HCT116 (cell line): ENCODE data around the gene TDRD7. TPM values are rescaled to one million over a fixed set of nuclear protein-coding genes. Genes with fewer than 3 reads are reported as not detected.

Source experiments
- ATAC-seq: fragments of 200-7000 bp; cut with Tn5 transposase; 2 replicates; pipeline ENCODE4 v1.9.1; 2020; ENCODE audit warnings: mild to moderate bottlenecking, moderate library complexity
- BruUV-seq: library from RNA; stranded (reverse); fragments of 400-500 nt; replicated peaks from 2 replicates; lab custom pipeline; 2021; lab: Mats Ljungman, UMichigan
- CTCF ChIA-PET: fragments of 300-600 bp; sonication (Branson Sonifier 250); formaldehyde crosslinking; loops from one replicate; lab custom pipeline; 2021; ENCODE audit warnings: antibody characterized with exemption; lab: Charles Lee
- POLR2A ChIA-PET: fragments of 300-600, 350-600 bp; sonication (Branson Sonifier 250); formaldehyde crosslinking; loops from one replicate; lab custom pipeline; 2021; ENCODE audit warnings: antibody characterized with exemption; lab: Charles Lee
- RAD21 ChIA-PET, 2 experiments: fragments of 300-600 bp; sonication (Branson Sonifier 250); formaldehyde crosslinking; loops; one replicate each; lab custom pipeline; 2023; ENCODE audit warnings: low total read pairs in 2 of 2; ENCODE audit not compliant: uncharacterized antibody in 2 of 2, unreplicated experiment in 2 of 2, low non-redundant PET in 1 of 2; lab: Charles Lee
- DNase-seq: peaks from one replicate; pipeline ENCODE4 v3.0.0-alpha.2; 2010; ENCODE audit warnings: low read depth, low spot score
- H2AFZ ChIP-seq: fragments of 200-600 bp; shearing (Covaris generic), sonication (generic); 2 replicates; pipeline ENCODE4 v1.6.1; 2017; ENCODE audit warnings: low read depth, mixed run types, mixed read lengths, antibody characterized with exemption, low read length; ENCODE audit not compliant: poor library complexity, severe bottlenecking
- H3K27ac ChIP-seq: 2 replicates; pipeline ENCODE4 v1.5.1; 2012; ENCODE audit warnings: low read depth, low read length
- H3K27me3 ChIP-seq: fragments of 200-600 bp; sonication (generic); 2 replicates; pipeline ENCODE4 v1.6.1; 2016; ENCODE audit warnings: mixed run types, low read length, mixed read lengths; ENCODE audit not compliant: insufficient read depth
- H3K36me3 ChIP-seq, 2 experiments: fragments of 200-500 bp in 1 of 2; fragments of 200-600 bp in 1 of 2; sonication (Bioruptor generic) in 1 of 2; sonication (generic) in 1 of 2; 2 replicates each; pipeline versions ENCODE4 v1.5.1 to v1.6.1; 2014 to 2016; ENCODE audit warnings: low read length in 2 of 2, inconsistent platforms in 1 of 2, mixed read lengths in 1 of 2, mixed run types in 1 of 2; ENCODE audit not compliant: insufficient read depth in 2 of 2, control insufficient read depth in 1 of 2
- H3K4me1 ChIP-seq, 2 experiments: fragments of 200-600 bp in 1 of 2; sonication (generic) in 1 of 2; 2 replicates each; pipeline versions ENCODE4 v1.5.1 to v1.6.1; 2012 to 2017; ENCODE audit warnings: low read length in 2 of 2, inconsistent platforms in 1 of 2, mild to moderate bottlenecking in 1 of 2, mixed read lengths in 1 of 2, mixed run types in 1 of 2, moderate library complexity in 1 of 2; ENCODE audit not compliant: insufficient read depth in 2 of 2, control insufficient read depth in 1 of 2
- H3K4me2 ChIP-seq: fragments of 200-600 bp; sonication (generic); 2 replicates; pipeline ENCODE4 v1.6.1; 2017; ENCODE audit warnings: mixed run types, low read length, mixed read lengths
- H3K4me3 ChIP-seq, 2 experiments: fragments of 200-600 bp in 1 of 2; sonication (generic) in 1 of 2; replicated peaks in 1 of 2; 2 replicates each; pipeline ENCODE4 v1.5.1; 2011 to 2016; ENCODE audit warnings: low read length in 2 of 2, control low read depth in 1 of 2, low read depth in 1 of 2, mild to moderate bottlenecking in 1 of 2, mixed read lengths in 1 of 2, mixed run types in 1 of 2
- H3K79me2 ChIP-seq: fragments of 200-600 bp; sonication (generic); 2 replicates; pipeline ENCODE4 v1.6.1; 2017; ENCODE audit warnings: mild to moderate bottlenecking, mixed run types, low read length, moderate library complexity, mixed read lengths; ENCODE audit not compliant: insufficient read depth
- H3K9ac ChIP-seq: fragments of 200-600 bp; sonication (generic); 2 replicates; pipeline ENCODE4 v1.6.1; 2016; ENCODE audit warnings: low read length, mixed read lengths
- H3K9me2 ChIP-seq: fragments of 200-600 bp; sonication (generic), shearing (Covaris generic); 2 replicates; pipeline ENCODE4 v1.6.1; 2017; ENCODE audit warnings: mixed run types, mild to moderate bottlenecking, moderate library complexity; ENCODE audit not compliant: insufficient read depth
- H3K9me3 ChIP-seq, 2 experiments: fragments of 200-500 bp in 1 of 2; fragments of 200-600 bp in 1 of 2; sonication (Bioruptor generic) in 1 of 2; sonication (generic) in 1 of 2; 2 replicates each; pipeline ENCODE4 v1.6.1; 2014 to 2017; ENCODE audit warnings: low read length in 2 of 2, mixed read lengths in 2 of 2, inconsistent platforms in 1 of 2, low read depth in 1 of 2, mild to moderate bottlenecking in 1 of 2, mixed run types in 1 of 2, moderate library complexity in 1 of 2; ENCODE audit not compliant: control insufficient read depth in 1 of 2, insufficient read depth in 1 of 2
- H4K20me1 ChIP-seq: fragments of 200-600 bp; sonication (generic), shearing (Covaris generic); 2 replicates; pipeline ENCODE4 v1.6.1; 2017; ENCODE audit warnings: mixed run types, mild to moderate bottlenecking, moderate library complexity; ENCODE audit not compliant: insufficient read depth
- CBX3 ChIP-seq: IDR thresholded peaks from 2 replicates; pipeline ENCODE4 v1.6.1; 2012; ENCODE audit warnings: low read depth
- CEBPB ChIP-seq: IDR thresholded peaks from 2 replicates; pipeline ENCODE4 v1.6.1; 2012; ENCODE audit warnings: low read depth
- ELF1 ChIP-seq: IDR thresholded peaks from 2 replicates; pipeline ENCODE4 v1.6.1; 2012; ENCODE audit warnings: low read depth, borderline replicate concordance
- EZH2 ChIP-seq: fragments of 200-600 bp; sonication (generic); IDR thresholded peaks from 2 replicates; pipeline ENCODE4 v1.6.1; 2017; ENCODE audit warnings: antibody characterized with exemption, mixed run types
- EZH2phosphoT487 ChIP-seq: fragments of 200-600 bp; IDR thresholded peaks from 2 replicates; pipeline ENCODE4 v1.6.1; 2018; ENCODE audit warnings: antibody characterized with exemption, borderline replicate concordance
- FOSL1 ChIP-seq: IDR thresholded peaks from 2 replicates; pipeline ENCODE4 v1.6.1; 2012; ENCODE audit warnings: low read depth
- JUND ChIP-seq: IDR thresholded peaks from 2 replicates; pipeline ENCODE4 v1.6.1; 2012
- MAX ChIP-seq: IDR thresholded peaks from 2 replicates; pipeline ENCODE4 v1.6.1; 2012
- POLR2A ChIP-seq: IDR thresholded peaks from 2 replicates; pipeline ENCODE4 v1.7.0; 2011; ENCODE audit warnings: borderline replicate concordance; ENCODE audit not compliant: insufficient read depth, insufficient read length; ENCODE audit errors: extremely low read depth
- POLR2AphosphoS5 ChIP-seq: IDR thresholded peaks from 2 replicates; pipeline ENCODE4 v1.6.1; 2011; ENCODE audit warnings: mild to moderate bottlenecking, low read depth, low read length, moderate library complexity
- RAD21 ChIP-seq: IDR thresholded peaks from 2 replicates; pipeline ENCODE4 v1.6.1; 2012; ENCODE audit warnings: low read depth, mild to moderate bottlenecking
- SP1 ChIP-seq: IDR thresholded peaks from 2 replicates; pipeline ENCODE4 v1.6.1; 2012; ENCODE audit warnings: low read depth
- SRF ChIP-seq: IDR thresholded peaks from 2 replicates; pipeline ENCODE4 v1.6.1; 2012; ENCODE audit warnings: low read depth
- TCF7L2 ChIP-seq: IDR thresholded peaks from 2 replicates; pipeline ENCODE4 v1.7.0; 2011; ENCODE audit warnings: borderline replicate concordance, inconsistent platforms; ENCODE audit not compliant: insufficient read depth, insufficient read length; ENCODE audit errors: extremely low read depth
- YY1 ChIP-seq: IDR thresholded peaks from 2 replicates; pipeline ENCODE4 v1.6.1; 2011; ENCODE audit warnings: low read length, low read depth, moderate library complexity, mild to moderate bottlenecking; ENCODE audit not compliant: insufficient replicate concordance; ENCODE audit errors: extremely low read depth
- ZBTB33 ChIP-seq: IDR thresholded peaks from 2 replicates; pipeline ENCODE4 v1.6.1; 2011; ENCODE audit warnings: mild to moderate bottlenecking, low read length, moderate library complexity; ENCODE audit not compliant: insufficient replicate concordance; ENCODE audit errors: extremely low read depth
- intact Hi-C: fragments of 100-400 bp; cut with micrococcal nuclease; formaldehyde crosslinking; loops from 2 replicates; pipeline ENCODE4 v1.10.0; 2022
- total RNA-seq: library from RNA; stranded (reverse); gene quantifications from one replicate; pipeline ENCODE4 v1.2.1, GENCODE V29; 2021; ENCODE audit not compliant: unreplicated experiment
- TF ChIP-seq, protein P1 (sequence below), 3 experiments: fragments of 200-600 bp in 1 of 3; sonication (generic) in 1 of 3; IDR thresholded peaks in 2 of 3; conservative IDR thresholded peaks in 1 of 3; 2 replicates each; pipeline ENCODE4 v1.5.1; 2012 to 2017; ENCODE audit warnings: low read depth in 2 of 3, low read length in 2 of 3, antibody characterized with exemption in 1 of 3, borderline replicate concordance in 1 of 3, control low read depth in 1 of 3, mild to moderate bottlenecking in 1 of 3, mixed read lengths in 1 of 3, mixed run types in 1 of 3, moderate library complexity in 1 of 3; ENCODE audit not compliant: insufficient read depth in 1 of 3

Gene TDRD7
- total RNA-seq, 1 experiment from 2014 or later = 8.0 TPM

- no peak for TF ChIP-seq SP1
- TF ChIP-seq CBX3 = no peak
- no peak for TF ChIP-seq POLR2AphosphoS5
- TF ChIP-seq TCF7L2 = no peak
Measured at GRCh38 chr9:97526895-97527575, 115.1 kb downstream of the TDRD7 start (continued).

DNA sequence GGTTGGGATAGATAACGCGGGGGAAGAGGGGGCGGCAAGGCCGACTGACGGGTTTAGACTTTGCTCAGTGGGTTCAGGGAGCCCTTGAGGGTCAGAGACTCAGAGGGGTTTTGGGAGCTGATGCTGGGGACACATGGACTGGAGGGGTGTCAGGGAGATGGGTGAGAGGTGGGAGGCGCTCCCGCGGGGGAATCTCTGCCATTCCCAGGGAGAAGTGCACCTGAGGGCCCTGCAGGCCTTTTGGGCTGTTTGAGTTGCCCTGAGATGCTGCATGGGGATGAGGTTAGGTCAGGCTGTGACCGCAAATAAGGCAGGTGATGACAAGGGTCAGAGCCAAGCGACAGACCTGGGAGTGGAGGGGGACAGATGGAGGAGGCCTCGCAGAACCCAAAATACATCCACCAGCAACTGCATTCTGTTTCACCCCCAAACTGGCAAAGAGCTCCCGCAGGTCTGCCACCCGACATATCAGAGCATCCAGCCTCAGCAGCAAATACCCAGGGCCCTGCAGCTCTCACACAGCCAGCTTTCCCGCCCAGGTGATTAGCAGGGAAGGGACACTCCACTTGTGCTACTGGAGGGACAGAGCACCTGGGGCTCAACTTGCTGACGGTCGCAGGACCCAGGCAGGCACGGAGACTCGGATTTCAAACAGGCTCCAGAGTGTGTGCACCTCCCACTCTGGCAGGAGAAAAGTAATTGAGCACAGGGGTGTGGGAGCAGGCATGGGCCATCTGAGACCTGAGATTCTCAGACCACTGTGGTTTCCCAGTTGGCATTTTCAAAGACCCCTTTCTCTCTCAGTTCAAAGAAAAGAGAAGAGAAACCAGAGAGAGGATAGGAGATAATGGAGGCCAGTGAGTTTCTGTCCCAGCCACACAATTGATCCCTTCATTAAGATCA, 116.0 kb downstream of the TDRD7 start:
- CTCF ChIA-PET = no interaction called here
- Histone ChIP-seq H3K4me1 (peaks cover 3 to 6% of the 10 kb centered on the region in 2 experiments; a peak in 2 of 4 replicates), H3K79me2 (no peaks in the 10 kb centered on the region), H3K9me2 (no peaks in the 10 kb centered on the region), H3K9me3 (no peaks in the 10 kb centered on the region), H3K4me2 (no peak overlapping the region), H3K36me3 (no peaks in the 10 kb centered on the region), H3K9ac (no peak overlapping the region), H3K4me3 (no peak overlapping the region), H2AFZ (no peak overlapping the region), H4K20me1 (no peaks in the 10 kb centered on the region), H3K27ac (no peak overlapping the region)
- ATAC-seq (no peak), DNase-seq (no peak)
- POLR2A ChIA-PET = no interaction called here
- intact Hi-C loops = no loop called here
- RAD21 ChIA-PET = no interaction called here
- BruUV-seq = no TSS peak
- TF ChIP-seq FOSL1 (no peak), MAX (no peak), CBX3 (no peak), EZH2 (no peak), SRF (no peak), POLR2A (no peak), CEBPB (no peak), JUND (no peak), YY1 (no peak), ZBTB33 (no peak), ELF1 (no peak), RAD21 (no peak), EZH2phosphoT487 (no peak)
- TF ChIP-seq, protein P1, sequence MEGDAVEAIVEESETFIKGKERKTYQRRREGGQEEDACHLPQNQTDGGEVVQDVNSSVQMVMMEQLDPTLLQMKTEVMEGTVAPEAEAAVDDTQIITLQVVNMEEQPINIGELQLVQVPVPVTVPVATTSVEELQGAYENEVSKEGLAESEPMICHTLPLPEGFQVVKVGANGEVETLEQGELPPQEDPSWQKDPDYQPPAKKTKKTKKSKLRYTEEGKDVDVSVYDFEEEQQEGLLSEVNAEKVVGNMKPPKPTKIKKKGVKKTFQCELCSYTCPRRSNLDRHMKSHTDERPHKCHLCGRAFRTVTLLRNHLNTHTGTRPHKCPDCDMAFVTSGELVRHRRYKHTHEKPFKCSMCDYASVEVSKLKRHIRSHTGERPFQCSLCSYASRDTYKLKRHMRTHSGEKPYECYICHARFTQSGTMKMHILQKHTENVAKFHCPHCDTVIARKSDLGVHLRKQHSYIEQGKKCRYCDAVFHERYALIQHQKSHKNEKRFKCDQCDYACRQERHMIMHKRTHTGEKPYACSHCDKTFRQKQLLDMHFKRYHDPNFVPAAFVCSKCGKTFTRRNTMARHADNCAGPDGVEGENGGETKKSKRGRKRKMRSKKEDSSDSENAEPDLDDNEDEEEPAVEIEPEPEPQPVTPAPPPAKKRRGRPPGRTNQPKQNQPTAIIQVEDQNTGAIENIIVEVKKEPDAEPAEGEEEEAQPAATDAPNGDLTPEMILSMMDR (IDR thresholded peaks at IDR 0.05 in 2 of 3, conservative IDR thresholded peaks at IDR 0.05 in 1 of 3; ENCODE audit: borderline replicate concordance in 1 of 3, insufficient read depth in 1 of 3, low read depth in 2 of 3, low read length in 2 of 3) = no peak
- TF ChIP-seq, all 23 proteins: peak for 0
- H3K27me3 ChIP-seq = no peaks in the 10 kb centered on the region
